Activated CD4-positive, alpha-beta T cell treated with anti-CD3 and anti-CD28 coated beads, Interleukin-2, amount 10 ng/mL, durations not matched to agents 7 days and 5 days (primary cell): Measurements from ENCODE around the gene CCDC117. TPM values are rescaled to one million over a fixed set of nuclear protein-coding genes. Genes with fewer than 3 reads are reported as not detected.
"Not testable (repeated sequence)": the region's sequence is repeated elsewhere in the genome, so short reads cannot be mapped to it uniquely, and the experiment has no call there.

Experiments used
- CTCF ChIA-PET: fragments of 350-600 bp; sonication (Branson Sonifier 250); formaldehyde crosslinking; loops from one replicate; lab custom pipeline; 2021; ENCODE audit warnings: antibody characterized with exemption; lab: Charles Lee
- POLR2A ChIA-PET: fragments of 350-600 bp; sonication (Branson Sonifier 250); formaldehyde crosslinking; loops from one replicate; lab custom pipeline; 2021; ENCODE audit warnings: antibody characterized with exemption; lab: Charles Lee
- DNase-seq: peaks from one replicate; pipeline ENCODE4 v3.0.0-alpha.2; 2020
- H3K27ac Mint-ChIP-seq: one replicate; pipeline ENCODE4 v1.8.0; 2021; ENCODE audit warnings: mild to moderate bottlenecking, moderate library complexity, mixed read lengths
- H3K27me3 Mint-ChIP-seq: one replicate; pipeline ENCODE4 v1.8.0; 2021; ENCODE audit warnings: mixed read lengths
- H3K36me3 Mint-ChIP-seq: one replicate; pipeline ENCODE4 v1.8.0; 2021; ENCODE audit warnings: low read depth, mixed read lengths
- H3K4me1 Mint-ChIP-seq: one replicate; pipeline ENCODE4 v1.8.0; 2021; ENCODE audit warnings: mixed read lengths
- H3K4me3 Mint-ChIP-seq: one replicate; pipeline ENCODE4 v1.8.0; 2021; ENCODE audit warnings: mild to moderate bottlenecking, moderate library complexity, mixed read lengths
- H3K9me3 Mint-ChIP-seq: one replicate; pipeline ENCODE4 v1.8.0; 2021; ENCODE audit warnings: mixed read lengths
- total RNA-seq, 2 experiments: library from RNA; stranded (reverse); gene quantifications; one replicate each; pipeline ENCODE4 v1.2.3, GENCODE V29; 2021

CCDC117 gene
- 10 to 100 TPM; 30.2 to 31.9 TPM for total RNA-seq

GRCh38 chr22:28772633-28773460, at the start of gene CCDC117:
TSS of gene CCDC117 (plus strand) at chr22:28772695. CDS start at chr22:28772850, 155 bp downstream.
- CTCF ChIA-PET: interaction anchor here (0.9 to 3.0 kb wide), 9 partner anchors 12 to 172 kb away, joined by 3 to 10 read pairs (median 4); no protein-coding TSS in a partner anchor

GRCh38 chr22:28728002-28728401, 44.5 kb upstream of the CCDC117 start:
- no peak overlapping the region for H3K27ac Mint-ChIP-seq
- CTCF ChIA-PET: no interaction called here
- H3K27me3 Mint-ChIP-seq: no peaks in the 10 kb centered on the region
- no peak for DNase-seq
- H3K9me3 Mint-ChIP-seq: no peaks in the 10 kb centered on the region
- POLR2A ChIA-PET: no interaction called here
- no peak overlapping the region for H3K4me3 Mint-ChIP-seq
- peaks cover 2% of the 10 kb centered on the region for H3K4me1 Mint-ChIP-seq
- peaks cover 37% of the 10 kb centered on the region for H3K36me3 Mint-ChIP-seq

More at GRCh38 chr22:28772633-28773460, at the start of gene CCDC117:
- POLR2A ChIA-PET: interaction anchor here (1.4 kb wide), 1 partner anchor 39 kb away, joined by 3 read pairs; no protein-coding TSS in a partner anchor
- Mint-ChIP-seq H3K36me3 (peaks cover 24% of the 10 kb centered on the region), H3K27me3 (no peaks in the 10 kb centered on the region), H3K4me1 (peaks cover 25% of the 10 kb centered on the region), H3K27ac (peak within 1 kb of the TSS; percentile 94), H3K4me3 (peak within 1 kb of the TSS; percentile 94), H3K9me3 (peaks cover 4% of the 10 kb centered on the region)
- peak; percentile 95 for DNase-seq

- H3K36me3 Mint-ChIP-seq: peaks cover 39% of the 10 kb centered on the region
- ChIA-PET CTCF (no interaction called here), POLR2A (no interaction called here)
These were observed 43.7 kb upstream of the CCDC117 start for GRCh38 chr22:28728621-28729313.

GRCh38 chr22:28730179-28730578, 42.3 kb upstream of the CCDC117 start:
- Mint-ChIP-seq H3K9me3 (no peaks in the 10 kb centered on the region), H3K4me3 (no peak overlapping the region), H3K4me1 (peaks cover 2% of the 10 kb centered on the region), H3K36me3 (peaks cover 41% of the 10 kb centered on the region), H3K27ac (no peak overlapping the region), H3K27me3 (no peaks in the 10 kb centered on the region)
- DNase-seq: no peak
- ChIA-PET CTCF (interaction anchor here (1.2 kb wide), 1 partner anchor 9 kb away, joined by 3 read pairs; no protein-coding TSS in a partner anchor), POLR2A (no interaction called here)

More at GRCh38 chr22:28728621-28729313, 43.7 kb upstream of the CCDC117 start:
- peaks cover 2% of the 10 kb centered on the region for H3K4me1 Mint-ChIP-seq
- DNase-seq: no peak
- H3K9me3 Mint-ChIP-seq: no peaks in the 10 kb centered on the region
- no peaks in the 10 kb centered on the region for H3K27me3 Mint-ChIP-seq
- no peak overlapping the region for H3K27ac Mint-ChIP-seq
- no peak overlapping the region for H3K4me3 Mint-ChIP-seq

GRCh38 chr22:28734393-28734792, 38.1 kb upstream of the CCDC117 start:
- no peak for DNase-seq
- H3K27me3 Mint-ChIP-seq: no peaks in the 10 kb centered on the region
- ChIA-PET CTCF (interaction anchor here (0.6 to 0.9 kb wide), 4 partner anchors 9 to 148 kb away, joined by 3 to 5 read pairs (median 4); no protein-coding TSS in a partner anchor), POLR2A (no interaction called here)
- H3K36me3 Mint-ChIP-seq: peaks cover 32% of the 10 kb centered on the region
- H3K27ac Mint-ChIP-seq: no peak overlapping the region
- peaks cover 17% of the 10 kb centered on the region for H3K4me1 Mint-ChIP-seq
- no peaks in the 10 kb centered on the region for H3K9me3 Mint-ChIP-seq
- no peak overlapping the region for H3K4me3 Mint-ChIP-seq

- Mint-ChIP-seq H3K4me1 (peaks cover 35% of the 10 kb centered on the region), H3K27me3 (no peaks in the 10 kb centered on the region), H3K27ac (no peak overlapping the region), H3K9me3 (no peaks in the 10 kb centered on the region), H3K36me3 (peaks cover 29% of the 10 kb centered on the region), H3K4me3 (no peak overlapping the region)
- ChIA-PET CTCF (interaction anchor here (0.6 kb wide), 1 partner anchor 19 kb away, joined by 5 read pairs; no protein-coding TSS in a partner anchor), POLR2A (no interaction called here)
- no peak for DNase-seq
These were observed 36.0 kb upstream of the CCDC117 start for GRCh38 chr22:28736301-28737155.

- Mint-ChIP-seq H3K27me3 (no peaks in the 10 kb centered on the region), H3K9me3 (no peaks in the 10 kb centered on the region), H3K4me1 (peaks cover 42% of the 10 kb centered on the region), H3K4me3 (no peak overlapping the region), H3K27ac (no peak overlapping the region), H3K36me3 (peaks cover 26% of the 10 kb centered on the region)
- POLR2A ChIA-PET: no interaction called here
- DNase-seq: no peak
- CTCF ChIA-PET: interaction anchor here (0.5 kb wide), 1 partner anchor 61 kb away, joined by 3 read pairs; no protein-coding TSS in a partner anchor
These were observed 34.8 kb upstream of the CCDC117 start for GRCh38 chr22:28737701-28738100.

GRCh38 chr22:28738876-28739275, 33.6 kb upstream of the CCDC117 start:
- POLR2A ChIA-PET, H3K27ac Mint-ChIP-seq, H3K9me3 Mint-ChIP-seq, H3K4me3 Mint-ChIP-seq, H3K27me3 Mint-ChIP-seq, DNase-seq: not testable (repeated sequence)
- peaks cover 17% of the 10 kb centered on the region for H3K36me3 Mint-ChIP-seq
- peaks cover 54% of the 10 kb centered on the region for H3K4me1 Mint-ChIP-seq
- CTCF ChIA-PET: interaction anchor here (0.8 to 1.0 kb wide), 2 partner anchors 9 to 11 kb away, joined by 3 read pairs; no protein-coding TSS in a partner anchor

- ChIA-PET POLR2A (interaction anchor here (1.0 kb wide), 1 partner anchor 59 kb away, joined by 5 read pairs; no protein-coding TSS in a partner anchor), CTCF (interaction anchor here (0.7 to 1.8 kb wide), 2 partner anchors 28 to 62 kb away, joined by 3 to 4 read pairs; no protein-coding TSS in a partner anchor)
- H3K36me3 Mint-ChIP-seq: peaks cover 18% of the 10 kb centered on the region
- no peaks in the 10 kb centered on the region for H3K27me3 Mint-ChIP-seq
- peaks cover 57% of the 10 kb centered on the region for H3K4me1 Mint-ChIP-seq
- no peak for DNase-seq
- peak overlapping the region; percentile 81 for H3K4me3 Mint-ChIP-seq
- H3K9me3 Mint-ChIP-seq: no peaks in the 10 kb centered on the region
- H3K27ac Mint-ChIP-seq: peak overlapping the region; percentile 93
These were observed 31.2 kb upstream of the CCDC117 start for GRCh38 chr22:28741200-28741784.

GRCh38 chr22:28741785-28742561, 30.5 kb upstream of the CCDC117 start, which contains the start of the genes CHEK2 and HSCB:
TSS of gene CHEK2 (minus strand) at chr22:28741820. CDS start at chr22:28734721, 7,099 bp downstream.
TSS of gene HSCB (plus strand) at chr22:28742039. CDS start at chr22:28742096, 57 bp downstream.
- DNase-seq: peak; percentile 99
- peaks cover 54% of the 10 kb centered on the region for H3K4me1 Mint-ChIP-seq
- H3K27me3 Mint-ChIP-seq: no peaks in the 10 kb centered on the region
- H3K4me3 Mint-ChIP-seq: peak within 1 kb of the TSS; percentile 81
- POLR2A ChIA-PET: interaction anchor here (1.0 kb wide), 1 partner anchor 59 kb away, joined by 5 read pairs; no protein-coding TSS in a partner anchor
- no peaks in the 10 kb centered on the region for H3K9me3 Mint-ChIP-seq
- CTCF ChIA-PET: interaction anchor here (0.7 to 1.8 kb wide), 2 partner anchors 27 to 61 kb away, joined by 3 to 4 read pairs; no protein-coding TSS in a partner anchor
- peak within 1 kb of the TSS; percentile 93 for H3K27ac Mint-ChIP-seq
- peaks cover 18% of the 10 kb centered on the region for H3K36me3 Mint-ChIP-seq

- DNase-seq: no peak
- Mint-ChIP-seq H3K27ac (peak overlapping the region; percentile 93), H3K9me3 (no peaks in the 10 kb centered on the region), H3K36me3 (peaks cover 20% of the 10 kb centered on the region), H3K4me3 (peak overlapping the region; percentile 81), H3K4me1 (peaks cover 51% of the 10 kb centered on the region), H3K27me3 (no peaks in the 10 kb centered on the region)
- ChIA-PET CTCF (interaction anchor here (1.8 kb wide), 1 partner anchor 60 kb away, joined by 4 read pairs; no protein-coding TSS in a partner anchor), POLR2A (no interaction called here)
These were observed 29.9 kb upstream of the CCDC117 start for GRCh38 chr22:28742562-28742962.
